ENCODE data around the gene GHRH.

Gene GHRH

DNA sequence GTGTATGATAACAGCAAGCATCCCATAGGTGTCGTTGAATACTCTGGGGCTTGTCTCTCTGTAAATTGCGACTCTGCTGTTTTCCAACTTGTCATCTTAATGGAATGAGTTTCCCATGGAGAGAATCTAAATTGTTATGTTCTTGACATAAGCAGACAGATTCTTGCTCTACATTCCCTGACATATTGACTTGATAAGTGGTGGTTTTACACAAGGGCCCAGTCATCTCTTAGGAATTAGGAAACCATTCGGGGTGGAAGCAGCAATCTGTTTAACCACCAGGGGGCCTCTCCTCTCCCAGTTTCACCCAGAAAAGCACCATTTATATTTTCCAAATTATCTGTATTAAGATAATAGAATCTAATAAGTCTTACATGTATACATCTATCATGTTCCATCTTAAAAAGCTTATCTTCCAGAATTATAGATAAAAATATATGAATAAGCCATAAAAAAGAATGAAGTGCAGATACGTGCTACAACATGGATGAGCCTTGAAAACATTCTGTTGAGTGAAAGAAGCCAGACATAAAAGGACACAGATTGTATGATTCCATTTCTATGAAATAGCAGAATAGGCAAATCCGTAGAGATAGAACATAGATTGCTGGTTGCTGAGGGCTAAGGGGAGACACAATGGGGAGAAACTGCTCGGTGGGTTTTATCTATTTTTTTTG lies 59.2 kb downstream of the GHRH start:
- TF ChIP-seq, protein P1, sequence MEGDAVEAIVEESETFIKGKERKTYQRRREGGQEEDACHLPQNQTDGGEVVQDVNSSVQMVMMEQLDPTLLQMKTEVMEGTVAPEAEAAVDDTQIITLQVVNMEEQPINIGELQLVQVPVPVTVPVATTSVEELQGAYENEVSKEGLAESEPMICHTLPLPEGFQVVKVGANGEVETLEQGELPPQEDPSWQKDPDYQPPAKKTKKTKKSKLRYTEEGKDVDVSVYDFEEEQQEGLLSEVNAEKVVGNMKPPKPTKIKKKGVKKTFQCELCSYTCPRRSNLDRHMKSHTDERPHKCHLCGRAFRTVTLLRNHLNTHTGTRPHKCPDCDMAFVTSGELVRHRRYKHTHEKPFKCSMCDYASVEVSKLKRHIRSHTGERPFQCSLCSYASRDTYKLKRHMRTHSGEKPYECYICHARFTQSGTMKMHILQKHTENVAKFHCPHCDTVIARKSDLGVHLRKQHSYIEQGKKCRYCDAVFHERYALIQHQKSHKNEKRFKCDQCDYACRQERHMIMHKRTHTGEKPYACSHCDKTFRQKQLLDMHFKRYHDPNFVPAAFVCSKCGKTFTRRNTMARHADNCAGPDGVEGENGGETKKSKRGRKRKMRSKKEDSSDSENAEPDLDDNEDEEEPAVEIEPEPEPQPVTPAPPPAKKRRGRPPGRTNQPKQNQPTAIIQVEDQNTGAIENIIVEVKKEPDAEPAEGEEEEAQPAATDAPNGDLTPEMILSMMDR (IDR thresholded peaks at IDR 0.05; ENCODE audit: borderline replicate concordance, insufficient read depth, low read depth, low read length): peak; percentile 58; the same call in 1 of the 2 replicates
- no peak overlapping the region for H3K4me3 ChIP-seq (ENCODE audit: low read depth, low read length)

DNA sequence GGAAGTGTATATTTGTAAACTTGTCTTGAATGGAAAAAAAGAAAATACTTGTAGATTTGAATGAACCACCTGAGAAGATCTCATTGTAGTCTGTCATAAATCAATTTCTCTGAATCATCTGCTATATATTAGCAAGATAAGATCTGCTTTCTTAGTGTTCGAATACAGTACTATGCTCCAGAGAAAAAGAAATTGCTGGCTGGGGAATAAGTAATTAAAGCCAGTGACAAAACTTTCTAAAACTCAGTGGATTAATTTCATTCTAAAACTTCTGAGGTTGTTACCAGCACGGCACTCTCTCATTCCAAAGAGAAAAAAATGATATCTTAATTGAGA lies 59.8 kb downstream of the GHRH start:
- no peak overlapping the region for H3K4me3 ChIP-seq (ENCODE audit: low read depth, low read length)
- TF ChIP-seq, protein P1 (IDR thresholded peaks at IDR 0.05; ENCODE audit: borderline replicate concordance, insufficient read depth, low read depth, low read length): no peak
